ENCODE data around the gene OR4D2. TPM values are rescaled to one million over a fixed set of nuclear protein-coding genes. Genes with fewer than 3 reads are reported as not detected.

The OR4D2 gene
- total RNA-seq, 2 donors from 2014 or later = not detected

DNA sequence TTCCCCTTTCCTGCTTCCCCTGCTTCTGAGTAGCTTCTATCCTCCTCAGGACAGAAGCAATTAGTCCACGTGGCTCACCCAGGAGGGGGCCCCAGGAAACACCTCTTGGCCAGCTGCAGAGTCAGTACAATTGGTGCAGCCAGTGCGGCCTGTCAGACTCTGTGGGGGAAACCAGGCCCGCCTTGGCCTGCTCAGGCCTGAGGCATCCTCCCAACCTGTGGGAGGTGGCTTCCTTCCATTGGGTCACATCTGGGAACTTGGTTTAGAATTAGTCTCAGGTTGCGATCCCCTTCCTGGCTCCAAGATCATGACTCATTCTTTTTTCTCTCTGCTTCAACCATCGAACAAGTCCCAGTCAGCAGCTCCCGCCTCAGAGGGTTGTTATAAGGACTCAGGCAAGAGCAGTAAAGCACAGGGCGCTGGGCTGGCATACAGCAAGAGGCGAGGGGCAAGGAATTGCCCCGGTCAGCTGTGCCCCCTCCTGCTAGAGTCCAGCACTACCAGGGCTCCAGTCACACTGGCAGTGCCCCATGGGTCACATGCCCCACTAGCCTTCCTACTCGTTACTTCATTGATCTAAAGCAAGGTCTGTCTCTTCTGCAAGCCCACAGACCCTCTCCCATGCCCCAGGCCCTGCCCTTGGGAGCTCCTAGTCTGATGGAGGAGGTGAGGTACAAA lies 17.7 kb downstream of the OR4D2 start:
- ATAC-seq (ENCODE audit: insufficient number of reproducible peaks, low FRiP score, low read depth) (no peak), DNase-seq (ENCODE audit: low spot score) (no peak)
- no peaks in the 10 kb centered on the region for H3K9me3 ChIP-seq
- no peak overlapping the region for H3K27ac ChIP-seq
- no peaks in the 10 kb centered on the region for H3K27me3 ChIP-seq (replicated peaks; ENCODE audit: insufficient read depth)
- no peaks in the 10 kb centered on the region for H3K36me3 ChIP-seq
- TF ChIP-seq, protein P1, sequence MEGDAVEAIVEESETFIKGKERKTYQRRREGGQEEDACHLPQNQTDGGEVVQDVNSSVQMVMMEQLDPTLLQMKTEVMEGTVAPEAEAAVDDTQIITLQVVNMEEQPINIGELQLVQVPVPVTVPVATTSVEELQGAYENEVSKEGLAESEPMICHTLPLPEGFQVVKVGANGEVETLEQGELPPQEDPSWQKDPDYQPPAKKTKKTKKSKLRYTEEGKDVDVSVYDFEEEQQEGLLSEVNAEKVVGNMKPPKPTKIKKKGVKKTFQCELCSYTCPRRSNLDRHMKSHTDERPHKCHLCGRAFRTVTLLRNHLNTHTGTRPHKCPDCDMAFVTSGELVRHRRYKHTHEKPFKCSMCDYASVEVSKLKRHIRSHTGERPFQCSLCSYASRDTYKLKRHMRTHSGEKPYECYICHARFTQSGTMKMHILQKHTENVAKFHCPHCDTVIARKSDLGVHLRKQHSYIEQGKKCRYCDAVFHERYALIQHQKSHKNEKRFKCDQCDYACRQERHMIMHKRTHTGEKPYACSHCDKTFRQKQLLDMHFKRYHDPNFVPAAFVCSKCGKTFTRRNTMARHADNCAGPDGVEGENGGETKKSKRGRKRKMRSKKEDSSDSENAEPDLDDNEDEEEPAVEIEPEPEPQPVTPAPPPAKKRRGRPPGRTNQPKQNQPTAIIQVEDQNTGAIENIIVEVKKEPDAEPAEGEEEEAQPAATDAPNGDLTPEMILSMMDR (IDR thresholded peaks at IDR 0.05) = no peak
- H3K4me1 ChIP-seq (ENCODE audit: control insufficient read depth in 1 of 2, low read depth in 2 of 2) = no peaks in the 10 kb centered on the region
- H3K4me3 ChIP-seq = no peak overlapping the region

DNA sequence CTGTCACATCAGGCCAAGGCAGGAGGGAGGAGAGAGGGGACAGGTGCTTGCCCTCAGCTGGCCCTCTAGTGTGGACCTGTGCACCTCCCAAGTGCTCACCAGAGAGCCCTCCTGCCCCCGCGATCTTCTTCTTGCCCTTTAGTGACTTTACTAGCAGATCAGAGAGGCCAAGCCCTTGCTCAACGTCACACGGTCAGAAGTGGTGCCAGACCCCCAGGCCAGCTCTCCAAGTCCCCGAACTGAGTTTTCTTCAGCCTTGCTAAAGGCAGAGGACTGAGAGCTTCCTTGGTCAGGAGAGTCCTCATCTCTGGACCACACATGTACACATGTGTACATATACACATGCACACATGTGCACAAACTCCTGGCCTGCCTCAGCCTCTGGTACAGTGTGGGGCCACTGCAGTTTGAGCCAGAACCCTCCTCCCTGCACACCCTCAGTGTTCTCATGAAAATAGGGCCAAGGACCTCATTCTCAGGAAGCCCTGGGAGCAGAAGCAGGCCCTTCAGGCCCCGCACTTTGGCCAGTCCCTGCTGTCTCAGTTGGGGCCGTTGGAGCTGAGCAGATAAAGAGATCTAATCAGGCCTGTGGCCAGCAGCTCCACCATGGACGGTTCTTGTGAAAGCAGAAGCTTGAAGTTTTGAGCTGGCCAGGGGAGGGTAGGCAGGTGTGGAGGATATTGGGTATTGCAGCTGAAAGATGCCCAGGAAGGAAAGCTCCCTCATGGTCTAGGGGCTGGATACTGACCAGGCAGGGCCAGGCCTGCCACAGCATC lies 18.4 kb downstream of the OR4D2 start:
- H3K27me3 ChIP-seq (replicated peaks; ENCODE audit: insufficient read depth) = no peaks in the 10 kb centered on the region
- TF ChIP-seq, protein P1 (IDR thresholded peaks at IDR 0.05) = no peak
- H3K4me3 ChIP-seq = no peak overlapping the region
- H3K9me3 ChIP-seq = no peaks in the 10 kb centered on the region
- no peaks in the 10 kb centered on the region for H3K36me3 ChIP-seq
- H3K27ac ChIP-seq = no peak overlapping the region
- DNase-seq (ENCODE audit: low spot score) (no peak), ATAC-seq (ENCODE audit: insufficient number of reproducible peaks, low FRiP score, low read depth) (no peak)
- H3K4me1 ChIP-seq (ENCODE audit: control insufficient read depth in 1 of 2, low read depth in 2 of 2) = no peaks in the 10 kb centered on the region

DNA sequence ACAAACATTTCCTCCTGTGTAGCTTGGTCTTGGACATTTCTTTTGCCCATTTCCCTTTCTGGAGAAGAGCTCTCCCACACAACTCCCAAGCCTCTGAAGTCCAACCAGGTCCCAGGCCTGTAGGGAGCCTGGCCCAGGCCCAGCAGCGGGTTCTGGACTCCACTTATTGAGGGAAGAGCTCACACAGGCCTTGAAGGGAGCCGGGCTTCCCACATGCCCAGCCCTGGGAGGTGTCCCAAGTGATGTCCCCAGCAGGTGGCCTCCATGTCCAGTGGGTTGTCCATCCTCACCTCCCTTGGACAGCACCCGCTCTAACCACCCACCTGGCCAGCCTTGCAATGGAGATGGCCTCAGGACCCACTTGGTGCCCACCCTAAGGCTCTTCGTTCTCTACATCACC lies 19.8 kb downstream of the OR4D2 start:
- ATAC-seq (ENCODE audit: insufficient number of reproducible peaks, low FRiP score, low read depth) (no peak), DNase-seq (ENCODE audit: low spot score) (no peak)
- Histone ChIP-seq H3K4me1 (ENCODE audit: control insufficient read depth in 1 of 2, low read depth in 2 of 2) (no peaks in the 10 kb centered on the region), H3K9me3 (no peaks in the 10 kb centered on the region), H3K27me3 (replicated peaks; ENCODE audit: insufficient read depth) (no peaks in the 10 kb centered on the region), H3K36me3 (no peaks in the 10 kb centered on the region), H3K27ac (no peak overlapping the region), H3K4me3 (no peak overlapping the region)
- TF ChIP-seq, protein P1 (IDR thresholded peaks at IDR 0.05) = no peak

DNA sequence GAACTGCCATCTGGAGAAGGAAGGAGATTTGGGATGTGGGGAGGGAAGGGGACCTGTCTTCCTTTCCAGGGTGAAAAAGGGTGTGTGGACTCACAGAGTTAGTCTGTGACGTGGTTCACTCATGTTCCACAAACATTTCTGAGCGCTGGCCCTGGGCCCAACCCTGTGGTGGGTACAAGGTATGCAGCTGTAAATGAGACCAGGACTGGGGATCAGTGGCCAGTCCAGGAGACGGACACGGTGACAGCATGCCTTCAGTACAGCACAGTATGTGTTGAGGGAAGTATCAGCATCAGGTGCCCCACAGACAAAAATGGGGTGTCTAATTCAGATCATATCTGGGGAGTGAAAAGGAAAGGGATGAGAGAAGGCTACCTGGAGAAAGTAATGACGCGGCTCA lies 20.3 kb downstream of the OR4D2 start:
- no peaks in the 10 kb centered on the region for H3K9me3 ChIP-seq
- TF ChIP-seq, protein P1 (IDR thresholded peaks at IDR 0.05) = no peak
- H3K27ac ChIP-seq = no peak overlapping the region
- no peak overlapping the region for H3K4me3 ChIP-seq
- no peaks in the 10 kb centered on the region for H3K4me1 ChIP-seq (ENCODE audit: control insufficient read depth in 1 of 2, low read depth in 2 of 2)
- DNase-seq (ENCODE audit: low spot score) = no peak
- no peaks in the 10 kb centered on the region for H3K36me3 ChIP-seq
- no peaks in the 10 kb centered on the region for H3K27me3 ChIP-seq (replicated peaks; ENCODE audit: insufficient read depth)
- ATAC-seq (ENCODE audit: insufficient number of reproducible peaks, low FRiP score, low read depth) = no peak

DNA sequence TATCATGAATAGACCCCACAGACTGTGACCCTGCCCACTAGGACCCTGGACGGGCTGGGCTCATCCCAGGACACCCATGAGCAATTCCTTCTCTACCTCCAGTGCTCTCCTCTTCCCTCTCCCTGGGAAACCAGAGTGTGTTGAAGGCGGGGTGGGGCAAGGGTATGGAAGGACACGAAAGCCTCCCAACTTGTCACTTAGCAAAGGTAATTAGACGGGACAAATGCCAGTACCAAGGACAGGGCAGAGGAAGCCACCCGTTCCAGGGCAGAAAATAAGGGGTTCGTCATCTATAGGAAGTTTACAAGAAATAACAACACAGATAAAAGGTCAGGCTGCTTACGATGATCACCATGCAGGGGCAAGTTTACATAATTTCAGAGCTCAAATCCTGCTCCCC lies 20.9 kb downstream of the OR4D2 start:
- Histone ChIP-seq H3K4me1 (ENCODE audit: control insufficient read depth in 1 of 2, low read depth in 2 of 2) (no peaks in the 10 kb centered on the region), H3K4me3 (no peak overlapping the region), H3K27me3 (replicated peaks; ENCODE audit: insufficient read depth) (no peaks in the 10 kb centered on the region), H3K27ac (no peak overlapping the region), H3K9me3 (no peaks in the 10 kb centered on the region), H3K36me3 (no peaks in the 10 kb centered on the region)
- ATAC-seq (ENCODE audit: insufficient number of reproducible peaks, low FRiP score, low read depth) (no peak), DNase-seq (ENCODE audit: low spot score) (no peak)
- TF ChIP-seq, protein P1 (IDR thresholded peaks at IDR 0.05) = no peak
